SK-N-SH treated with all-trans-retinoic acid at 6 μM for 48 hours (cell line): ENCODE measurements around the gene CROCC2.

Source experiments
- ATAC-seq: fragments of 200-7000 bp; cut with Tn5 transposase; 3 replicates; pipeline ENCODE4 v1.9.1; 2020; ENCODE audit warnings: mild to moderate bottlenecking, moderate library complexity
- ARNTL ChIP-seq: fragments of 450-650 bp; formaldehyde crosslinking; IDR thresholded peaks from 2 replicates; pipeline ENCODE4 v1.5.0; 2020; ENCODE audit warnings: low read depth, mild to moderate bottlenecking, moderate library complexity, borderline replicate concordance
- BACH2 ChIP-seq: fragments of 250-450 bp; sonication (Bioruptor Pico); IDR thresholded peaks from 2 replicates; pipeline ENCODE4 v1.9.0; 2021; ENCODE audit warnings: mild to moderate bottlenecking, borderline replicate concordance
- CREB5 ChIP-seq: fragments of 250-450 bp; sonication (Bioruptor Pico); IDR thresholded peaks from 2 replicates; pipeline ENCODE4 v1.5.1; 2020; ENCODE audit warnings: low read depth, mild to moderate bottlenecking, moderate library complexity
- CSDC2 ChIP-seq: fragments of 250-450 bp; sonication (Bioruptor Pico); IDR thresholded peaks from 2 replicates; pipeline ENCODE4 v1.5.0; 2020; ENCODE audit warnings: mild to moderate bottlenecking, moderate library complexity
- ESRRG ChIP-seq: fragments of 250-450 bp; sonication (Bioruptor Pico); IDR thresholded peaks from 2 replicates; pipeline ENCODE4 v1.6.1; 2021; ENCODE audit warnings: mild to moderate bottlenecking
- GLIS3 ChIP-seq: fragments of 250-450 bp; sonication (Bioruptor Pico); IDR thresholded peaks from 2 replicates; pipeline ENCODE4 v1.5.0; 2020; ENCODE audit warnings: mild to moderate bottlenecking, moderate library complexity
- ISL1 ChIP-seq: fragments of 250-450 bp; sonication (Bioruptor Pico); IDR thresholded peaks from 2 replicates; pipeline ENCODE4 v2.1.2; 2022; ENCODE audit warnings: mild to moderate bottlenecking, moderate library complexity
- PPARA ChIP-seq: fragments of 250-450 bp; sonication (Bioruptor Pico); IDR thresholded peaks from 2 replicates; pipeline ENCODE4 v1.5.0; 2020; ENCODE audit warnings: mild to moderate bottlenecking, borderline replicate concordance
- RARB ChIP-seq: fragments of 250-450 bp; sonication (Bioruptor Pico); IDR thresholded peaks from 2 replicates; pipeline ENCODE4 v1.8.0; 2021; ENCODE audit warnings: mild to moderate bottlenecking, moderate library complexity
- SNAI2 ChIP-seq: fragments of 250-450 bp; sonication (Bioruptor Pico); IDR thresholded peaks from 2 replicates; pipeline ENCODE4 v1.5.0; 2020; ENCODE audit warnings: mild to moderate bottlenecking, moderate library complexity
- TCF4 ChIP-seq: fragments of 250-450 bp; sonication (Bioruptor Pico); IDR thresholded peaks from 2 replicates; pipeline ENCODE4 v1.8.0; 2021; ENCODE audit warnings: mild to moderate bottlenecking, moderate library complexity, borderline replicate concordance
- ZC3H10 ChIP-seq: fragments of 250-450 bp; sonication (Bioruptor Pico); IDR thresholded peaks from 2 replicates; pipeline ENCODE4 v1.5.1; 2021; ENCODE audit warnings: mild to moderate bottlenecking, moderate library complexity
- ZFP3 ChIP-seq: fragments of 250-450 bp; sonication (Bioruptor Pico); IDR thresholded peaks from 2 replicates; pipeline ENCODE4 v1.5.0; 2020; ENCODE audit warnings: mild to moderate bottlenecking, moderate library complexity
- ZNF565 ChIP-seq: fragments of 450-650 bp; formaldehyde crosslinking; conservative IDR thresholded peaks from 2 replicates; pipeline ENCODE4 v1.5.0; 2020; ENCODE audit warnings: low read depth, mild to moderate bottlenecking, moderate library complexity
- ZNF70 ChIP-seq: fragments of 450-650 bp; formaldehyde crosslinking; IDR thresholded peaks from 2 replicates; pipeline ENCODE4 v1.5.0; 2020; ENCODE audit warnings: mild to moderate bottlenecking, moderate library complexity
- ZNF8 ChIP-seq: fragments of 450-650 bp; formaldehyde crosslinking; IDR thresholded peaks from 2 replicates; pipeline ENCODE4 v1.5.0; 2020; ENCODE audit warnings: mild to moderate bottlenecking, moderate library complexity
- TF ChIP-seq, protein P1 (sequence below): fragments of 250-450 bp; sonication (Bioruptor Pico); IDR thresholded peaks from 2 replicates; pipeline ENCODE4 v1.8.0; 2020; ENCODE audit warnings: mild to moderate bottlenecking, moderate library complexity, borderline replicate concordance
- TF ChIP-seq, protein P2 (sequence below): fragments of 250-450 bp; sonication (Bioruptor Pico); IDR thresholded peaks from 2 replicates; pipeline ENCODE4 v1.8.0; 2021; ENCODE audit warnings: low read depth, mild to moderate bottlenecking, moderate library complexity, borderline replicate concordance
- TF ChIP-seq, protein P3 (sequence below): fragments of 250-450 bp; sonication (Bioruptor Pico); IDR thresholded peaks from 2 replicates; pipeline ENCODE4 v1.5.0; 2020; ENCODE audit warnings: mild to moderate bottlenecking, moderate library complexity
- TF ChIP-seq, protein P4 (sequence below): fragments of 250-450 bp; sonication (Bioruptor Pico); IDR thresholded peaks from 2 replicates; pipeline ENCODE4 v1.5.1; 2021; ENCODE audit warnings: mild to moderate bottlenecking, moderate library complexity

CROCC2 gene

GRCh38 chr2:240986787-240987411 is 80.8 kb downstream of the CROCC2 start:
- ATAC-seq, result no peak
- TF ChIP-seq ZNF70 (no peak), SNAI2 (CRISPR knock-in tag) (no peak)

DNA sequence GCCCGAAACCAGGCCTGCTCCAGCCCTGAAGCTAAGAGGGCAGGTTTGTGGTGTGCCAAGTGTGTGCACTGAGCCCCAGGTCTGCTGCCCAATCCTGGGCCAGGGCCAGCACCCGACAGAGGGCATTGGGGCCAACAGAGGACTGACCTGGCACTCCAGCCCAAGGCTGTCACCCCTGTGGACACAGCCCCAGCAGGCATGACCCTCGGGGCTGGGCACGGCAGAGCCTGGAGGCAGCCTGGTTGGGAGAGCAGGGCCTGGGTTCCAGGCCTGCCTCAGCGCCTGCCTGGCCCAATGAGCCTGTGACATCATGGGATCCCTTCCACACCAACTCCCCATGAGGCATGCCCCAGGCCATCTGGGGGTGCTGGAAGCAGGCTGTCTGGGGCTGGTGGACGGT is 81.5 kb downstream of the CROCC2 start:
- no peak for ATAC-seq
- TF ChIP-seq BACH2 (CRISPR knock-in tag) (no peak), TCF4 (CRISPR knock-in tag) (no peak)

- TF ChIP-seq ZFP3 (no peak), CSDC2 (CRISPR knock-in tag) (no peak), RARB (CRISPR knock-in tag) (no peak), CREB5 (CRISPR knock-in tag) (no peak), BACH2 (CRISPR knock-in tag) (no peak), ISL1 (CRISPR knock-in tag) (no peak)
- TF ChIP-seq, protein P1, sequence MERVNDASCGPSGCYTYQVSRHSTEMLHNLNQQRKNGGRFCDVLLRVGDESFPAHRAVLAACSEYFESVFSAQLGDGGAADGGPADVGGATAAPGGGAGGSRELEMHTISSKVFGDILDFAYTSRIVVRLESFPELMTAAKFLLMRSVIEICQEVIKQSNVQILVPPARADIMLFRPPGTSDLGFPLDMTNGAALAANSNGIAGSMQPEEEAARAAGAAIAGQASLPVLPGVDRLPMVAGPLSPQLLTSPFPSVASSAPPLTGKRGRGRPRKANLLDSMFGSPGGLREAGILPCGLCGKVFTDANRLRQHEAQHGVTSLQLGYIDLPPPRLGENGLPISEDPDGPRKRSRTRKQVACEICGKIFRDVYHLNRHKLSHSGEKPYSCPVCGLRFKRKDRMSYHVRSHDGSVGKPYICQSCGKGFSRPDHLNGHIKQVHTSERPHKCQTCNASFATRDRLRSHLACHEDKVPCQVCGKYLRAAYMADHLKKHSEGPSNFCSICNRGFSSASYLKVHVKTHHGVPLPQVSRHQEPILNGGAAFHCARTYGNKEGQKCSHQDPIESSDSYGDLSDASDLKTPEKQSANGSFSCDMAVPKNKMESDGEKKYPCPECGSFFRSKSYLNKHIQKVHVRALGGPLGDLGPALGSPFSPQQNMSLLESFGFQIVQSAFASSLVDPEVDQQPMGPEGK, result no peak
- TF ChIP-seq, all 23 proteins: peak for 0
Measured at GRCh38 chr2:240988146-240988545, 82.0 kb downstream of the CROCC2 start.

GRCh38 chr2:240988571-240989271 is 82.6 kb downstream of the CROCC2 start:
- no peak for ATAC-seq
- TF ChIP-seq CREB5 (CRISPR knock-in tag) (no peak), ARNTL (no peak), GLIS3 (no peak), CSDC2 (CRISPR knock-in tag) (no peak), ZC3H10 (CRISPR knock-in tag) (no peak), ZNF8 (CRISPR knock-in tag) (no peak), PPARA (CRISPR knock-in tag) (no peak), ZNF70 (no peak), TCF4 (CRISPR knock-in tag) (no peak), ESRRG (CRISPR knock-in tag) (no peak), ISL1 (CRISPR knock-in tag) (no peak), SNAI2 (CRISPR knock-in tag) (no peak), RARB (CRISPR knock-in tag) (no peak), BACH2 (CRISPR knock-in tag) (no peak), ZNF565 (CRISPR knock-in tag) (no peak)
- TF ChIP-seq, protein P2, sequence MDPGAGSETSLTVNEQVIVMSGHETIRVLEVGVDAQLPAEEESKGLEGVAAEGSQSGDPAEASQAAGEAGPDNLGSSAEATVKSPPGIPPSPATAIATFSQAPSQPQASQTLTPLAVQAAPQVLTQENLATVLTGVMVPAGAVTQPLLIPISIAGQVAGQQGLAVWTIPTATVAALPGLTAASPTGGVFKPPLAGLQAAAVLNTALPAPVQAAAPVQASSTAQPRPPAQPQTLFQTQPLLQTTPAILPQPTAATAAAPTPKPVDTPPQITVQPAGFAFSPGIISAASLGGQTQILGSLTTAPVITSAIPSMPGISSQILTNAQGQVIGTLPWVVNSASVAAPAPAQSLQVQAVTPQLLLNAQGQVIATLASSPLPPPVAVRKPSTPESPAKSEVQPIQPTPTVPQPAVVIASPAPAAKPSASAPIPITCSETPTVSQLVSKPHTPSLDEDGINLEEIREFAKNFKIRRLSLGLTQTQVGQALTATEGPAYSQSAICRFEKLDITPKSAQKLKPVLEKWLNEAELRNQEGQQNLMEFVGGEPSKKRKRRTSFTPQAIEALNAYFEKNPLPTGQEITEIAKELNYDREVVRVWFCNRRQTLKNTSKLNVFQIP (CRISPR knock-in tag), result no peak
- TF ChIP-seq, protein P3, sequence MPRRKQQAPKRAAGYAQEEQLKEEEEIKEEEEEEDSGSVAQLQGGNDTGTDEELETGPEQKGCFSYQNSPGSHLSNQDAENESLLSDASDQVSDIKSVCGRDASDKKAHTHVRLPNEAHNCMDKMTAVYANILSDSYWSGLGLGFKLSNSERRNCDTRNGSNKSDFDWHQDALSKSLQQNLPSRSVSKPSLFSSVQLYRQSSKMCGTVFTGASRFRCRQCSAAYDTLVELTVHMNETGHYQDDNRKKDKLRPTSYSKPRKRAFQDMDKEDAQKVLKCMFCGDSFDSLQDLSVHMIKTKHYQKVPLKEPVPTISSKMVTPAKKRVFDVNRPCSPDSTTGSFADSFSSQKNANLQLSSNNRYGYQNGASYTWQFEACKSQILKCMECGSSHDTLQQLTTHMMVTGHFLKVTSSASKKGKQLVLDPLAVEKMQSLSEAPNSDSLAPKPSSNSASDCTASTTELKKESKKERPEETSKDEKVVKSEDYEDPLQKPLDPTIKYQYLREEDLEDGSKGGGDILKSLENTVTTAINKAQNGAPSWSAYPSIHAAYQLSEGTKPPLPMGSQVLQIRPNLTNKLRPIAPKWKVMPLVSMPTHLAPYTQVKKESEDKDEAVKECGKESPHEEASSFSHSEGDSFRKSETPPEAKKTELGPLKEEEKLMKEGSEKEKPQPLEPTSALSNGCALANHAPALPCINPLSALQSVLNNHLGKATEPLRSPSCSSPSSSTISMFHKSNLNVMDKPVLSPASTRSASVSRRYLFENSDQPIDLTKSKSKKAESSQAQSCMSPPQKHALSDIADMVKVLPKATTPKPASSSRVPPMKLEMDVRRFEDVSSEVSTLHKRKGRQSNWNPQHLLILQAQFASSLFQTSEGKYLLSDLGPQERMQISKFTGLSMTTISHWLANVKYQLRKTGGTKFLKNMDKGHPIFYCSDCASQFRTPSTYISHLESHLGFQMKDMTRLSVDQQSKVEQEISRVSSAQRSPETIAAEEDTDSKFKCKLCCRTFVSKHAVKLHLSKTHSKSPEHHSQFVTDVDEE (CRISPR knock-in tag), result no peak
- TF ChIP-seq, protein P4, sequence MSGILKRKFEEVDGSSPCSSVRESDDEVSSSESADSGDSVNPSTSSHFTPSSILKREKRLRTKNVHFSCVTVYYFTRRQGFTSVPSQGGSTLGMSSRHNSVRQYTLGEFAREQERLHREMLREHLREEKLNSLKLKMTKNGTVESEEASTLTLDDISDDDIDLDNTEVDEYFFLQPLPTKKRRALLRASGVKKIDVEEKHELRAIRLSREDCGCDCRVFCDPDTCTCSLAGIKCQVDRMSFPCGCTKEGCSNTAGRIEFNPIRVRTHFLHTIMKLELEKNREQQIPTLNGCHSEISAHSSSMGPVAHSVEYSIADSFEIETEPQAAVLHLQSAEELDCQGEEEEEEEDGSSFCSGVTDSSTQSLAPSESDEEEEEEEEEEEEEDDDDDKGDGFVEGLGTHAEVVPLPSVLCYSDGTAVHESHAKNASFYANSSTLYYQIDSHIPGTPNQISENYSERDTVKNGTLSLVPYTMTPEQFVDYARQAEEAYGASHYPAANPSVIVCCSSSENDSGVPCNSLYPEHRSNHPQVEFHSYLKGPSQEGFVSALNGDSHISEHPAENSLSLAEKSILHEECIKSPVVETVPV (CRISPR knock-in tag), result no peak

More at GRCh38 chr2:240988146-240988545, 82.0 kb downstream of the CROCC2 start:
- ATAC-seq, result no peak
